IPS-18a (cell line): Measurements from ENCODE around the gene PRAC2.

Experiments used
- H3K27ac ChIP-seq: one replicate; pipeline ENCODE4 v1.5.1; 2013; ENCODE audit warnings: low read length
- H3K27me3 ChIP-seq: one replicate; pipeline ENCODE4 v1.6.1; 2013; ENCODE audit warnings: mild to moderate bottlenecking, low read length; ENCODE audit not compliant: control insufficient read depth, insufficient read depth
- H3K36me3 ChIP-seq: one replicate; pipeline ENCODE4 v1.6.1; 2013; ENCODE audit warnings: low read depth, low read length; ENCODE audit not compliant: control insufficient read depth
- H3K4me1 ChIP-seq: one replicate; pipeline ENCODE4 v1.6.1; 2013; ENCODE audit warnings: low read depth, low read length; ENCODE audit not compliant: control insufficient read depth
- H3K4me3 ChIP-seq: one replicate; pipeline ENCODE4 v1.5.1; 2013; ENCODE audit warnings: low read length
- H3K9ac ChIP-seq: one replicate; pipeline ENCODE4 v1.6.1; 2013; ENCODE audit warnings: mild to moderate bottlenecking, low read length, moderate library complexity
- H3K9me3 ChIP-seq: one replicate; pipeline ENCODE4 v1.6.1; 2013; ENCODE audit warnings: low read depth, low read length; ENCODE audit not compliant: control insufficient read depth

PRAC2 gene

GRCh38 chr17:48723423-48724250 is 652 bp downstream of the PRAC2 start:
- H3K4me3 ChIP-seq: peak overlapping the region; percentile 25

GRCh38 chr17:48724251-48725003 is 1.4 kb downstream of the PRAC2 start:
- Histone ChIP-seq H3K9me3 (no peaks in the 10 kb centered on the region), H3K36me3 (no peaks in the 10 kb centered on the region), H3K4me1 (peaks cover 17% of the 10 kb centered on the region), H3K27me3 (peaks cover 100% of the 10 kb centered on the region), H3K4me3 (no peak overlapping the region), H3K27ac (no peak overlapping the region), H3K9ac (no peak overlapping the region)

More at GRCh38 chr17:48723423-48724250, 652 bp downstream of the PRAC2 start:
- Histone ChIP-seq H3K27me3 (peaks cover 100% of the 10 kb centered on the region), H3K9me3 (no peaks in the 10 kb centered on the region), H3K27ac (no peak overlapping the region), H3K4me1 (peaks cover 22% of the 10 kb centered on the region), H3K9ac (no peak overlapping the region), H3K36me3 (no peaks in the 10 kb centered on the region)

GRCh38 chr17:48725004-48725287 is 2.0 kb downstream of the PRAC2 start:
- H3K9ac ChIP-seq: no peak overlapping the region
- H3K27ac ChIP-seq: no peak overlapping the region
- no peaks in the 10 kb centered on the region for H3K36me3 ChIP-seq
- H3K4me3 ChIP-seq: no peak overlapping the region
- no peaks in the 10 kb centered on the region for H3K9me3 ChIP-seq
- H3K4me1 ChIP-seq: peaks cover 12% of the 10 kb centered on the region
- H3K27me3 ChIP-seq: peaks cover 100% of the 10 kb centered on the region

- no peaks in the 10 kb centered on the region for H3K9me3 ChIP-seq
- H3K9ac ChIP-seq: no peak overlapping the region
- H3K36me3 ChIP-seq: no peaks in the 10 kb centered on the region
- H3K27me3 ChIP-seq: peaks cover 100% of the 10 kb centered on the region
- no peak overlapping the region for H3K27ac ChIP-seq
- no peak overlapping the region for H3K4me3 ChIP-seq
- H3K4me1 ChIP-seq: peaks cover 12% of the 10 kb centered on the region
Measured at GRCh38 chr17:48725288-48726064, 2.5 kb downstream of the PRAC2 start.

GRCh38 chr17:48726114-48726915 is 3.3 kb downstream of the PRAC2 start:
- Histone ChIP-seq H3K4me3 (no peak overlapping the region), H3K27ac (no peak overlapping the region)

GRCh38 chr17:48726916-48727286 is 3.9 kb downstream of the PRAC2 start:
- Histone ChIP-seq H3K4me1 (peaks cover 12% of the 10 kb centered on the region), H3K36me3 (no peaks in the 10 kb centered on the region), H3K9me3 (no peaks in the 10 kb centered on the region), H3K4me3 (no peak overlapping the region), H3K27ac (no peak overlapping the region), H3K27me3 (peaks cover 100% of the 10 kb centered on the region), H3K9ac (no peak overlapping the region)

More at GRCh38 chr17:48726114-48726915, 3.3 kb downstream of the PRAC2 start:
- H3K9ac ChIP-seq: no peak overlapping the region
- no peaks in the 10 kb centered on the region for H3K36me3 ChIP-seq
- peaks cover 12% of the 10 kb centered on the region for H3K4me1 ChIP-seq
- no peaks in the 10 kb centered on the region for H3K9me3 ChIP-seq
- H3K27me3 ChIP-seq: peaks cover 100% of the 10 kb centered on the region

GRCh38 chr17:48727415-48728175 is 4.6 kb downstream of the PRAC2 start:
- Histone ChIP-seq H3K4me3 (no peak overlapping the region), H3K9me3 (no peaks in the 10 kb centered on the region), H3K36me3 (no peaks in the 10 kb centered on the region), H3K27ac (no peak overlapping the region), H3K9ac (no peak overlapping the region), H3K4me1 (peaks cover 9% of the 10 kb centered on the region), H3K27me3 (peaks cover 100% of the 10 kb centered on the region)

- peaks cover 100% of the 10 kb centered on the region for H3K27me3 ChIP-seq
- no peak within 1 kb of the TSS for H3K27ac ChIP-seq
- H3K4me3 ChIP-seq: peak within 1 kb of the TSS; percentile 10
- H3K9ac ChIP-seq: no peak within 1 kb of the TSS
- no peaks in the 10 kb centered on the region for H3K9me3 ChIP-seq
- H3K4me1 ChIP-seq: peaks cover 8% of the 10 kb centered on the region
- no peaks in the 10 kb centered on the region for H3K36me3 ChIP-seq
Measured at GRCh38 chr17:48728232-48729231, 5.5 kb downstream of the PRAC2 start, which contains the start of gene HOXB13. Gene HOXB13 (minus strand): TSS chr17:48728750. CDS start chr17:48728593, 157 bp downstream.

- Histone ChIP-seq H3K9me3 (no peaks in the 10 kb centered on the region), H3K27ac (no peak overlapping the region), H3K27me3 (peaks cover 100% of the 10 kb centered on the region), H3K4me1 (peaks cover 2% of the 10 kb centered on the region), H3K9ac (no peak overlapping the region), H3K4me3 (no peak overlapping the region), H3K36me3 (no peaks in the 10 kb centered on the region)
Measured at GRCh38 chr17:48729335-48730239, 6.6 kb downstream of the PRAC2 start.
